Measurements from ENCODE around the gene ABTB2. TPM values are rescaled to one million over a fixed set of nuclear protein-coding genes. Genes with fewer than 3 reads are reported as not detected.
A peak's percentile ranks its signal among the peaks of the same experiment; 100 is the strongest.

ABTB2 gene
- total RNA-seq, 1 experiment from 2014 or later, result 5.5 TPM

DNA sequence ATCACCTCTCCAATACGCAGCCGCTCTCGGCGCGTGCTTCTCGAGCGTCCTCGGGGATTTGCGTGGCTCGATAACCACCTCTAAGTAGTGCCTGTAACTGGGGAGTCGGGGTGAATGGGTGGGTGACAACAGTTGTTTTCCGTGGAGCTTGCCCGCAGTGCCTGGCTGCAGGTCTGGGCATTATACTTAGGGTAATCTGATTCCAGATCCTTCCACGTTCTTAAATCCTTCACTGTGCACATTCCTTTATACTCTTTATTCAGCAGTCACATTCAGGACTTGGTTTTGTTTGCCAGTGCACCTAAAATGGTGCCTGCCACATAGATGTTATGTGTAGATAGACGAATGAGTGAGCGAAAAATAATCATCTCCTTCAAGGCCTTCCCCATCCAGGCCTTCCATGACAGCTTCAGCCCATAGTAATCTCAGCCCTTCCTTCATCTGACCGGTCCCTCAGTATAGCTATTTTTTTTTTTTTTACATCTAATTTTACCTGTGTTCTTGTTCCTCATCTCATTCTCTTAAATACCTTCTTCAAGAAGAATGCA, 251.8 kb downstream of the ABTB2 start:
- no peak for DNase-seq

More for the DNA sequence above, 251.8 kb downstream of the ABTB2 start:
- no peaks in the 10 kb centered on the region for H3K27me3 ChIP-seq (ENCODE audit: insufficient read depth, low read length)
- H3K27ac ChIP-seq (ENCODE audit: insufficient read length, low read depth, low read length), result no peak overlapping the region
- Mint-ChIP-seq H3K36me3 (ENCODE audit: insufficient read depth in 1 of 3, low read depth in 3 of 3) (peaks cover 11 to 35% (median 22%) of the 10 kb centered on the region in 3 experiments; a peak in 6 of 7 replicates), H3K9me3 (no peaks in the 10 kb centered on the region; a peak in 1 of 5 replicates), H3K4me3 (peak overlapping the region; percentile 95 to 96), H3K27ac (peak overlapping the region; percentile 81 to 99 (median 99)), H3K27me3 (ENCODE audit: low read depth) (peaks cover 5% of the 10 kb centered on the region), H3K4me1 (peaks cover 17 to 21% of the 10 kb centered on the region in 2 experiments)
- H2BK15ac ChIP-seq (ENCODE audit: low read depth, low read length), result no peak overlapping the region
- H4K8ac ChIP-seq (replicated peaks; ENCODE audit: insufficient read length, low read depth, low read length), result no peak overlapping the region
- no peak overlapping the region for H2BK5ac ChIP-seq (ENCODE audit: insufficient read length, low read length)
- no peaks in the 10 kb centered on the region for H3K9me3 ChIP-seq (ENCODE audit: control insufficient read depth, low read depth, low read length)
- no peak overlapping the region for H2AFZ ChIP-seq (ENCODE audit: low read length)
- no peak overlapping the region for H3K23ac ChIP-seq (ENCODE audit: insufficient read length, low read depth, low read length)
- peaks cover 6% of the 10 kb centered on the region for H3K23me2 ChIP-seq (ENCODE audit: insufficient read length, low read depth, low read length, poor library complexity, severe bottlenecking)
- H4K91ac ChIP-seq (ENCODE audit: insufficient read length, low read depth, low read length), result no peak overlapping the region
- peak overlapping the region; percentile 57 for H3K4me2 ChIP-seq (ENCODE audit: insufficient read depth, insufficient read length, low read length)
- no peak overlapping the region for H2AK5ac ChIP-seq (ENCODE audit: insufficient read length, low read length)
- WGBS (ENCODE audit: extremely low coverage, insufficient read length, low lambda C conversion rate), result no CpG with 5 or more reads among the region's 17 CpGs
- TF ChIP-seq CTCF (conservative IDR thresholded peaks at IDR 0.05), result no peak
- peak overlapping the region; percentile 74 for H3K9ac ChIP-seq (ENCODE audit: extremely low read depth, insufficient read length, low read length)
- H4K20me1 ChIP-seq (ENCODE audit: control insufficient read depth, insufficient read depth, insufficient read length), result peaks cover 3% of the 10 kb centered on the region
- no peak overlapping the region for H3K56ac ChIP-seq (ENCODE audit: insufficient read length, low read depth, low read length)
- no peak overlapping the region for H2BK12ac ChIP-seq (ENCODE audit: insufficient read length, low read depth, low read length)
- no peak overlapping the region for H2BK20ac ChIP-seq (ENCODE audit: low read depth, low read length, poor library complexity, severe bottlenecking)
- H4K5ac ChIP-seq (ENCODE audit: insufficient read length, low read depth, low read length), result no peak overlapping the region
- H2BK120ac ChIP-seq (ENCODE audit: low read depth, low read length, poor library complexity, severe bottlenecking), result no peak overlapping the region
- H3K4me1 ChIP-seq (ENCODE audit: insufficient read depth, low read length), result no peaks in the 10 kb centered on the region
- H3K79me1 ChIP-seq (ENCODE audit: insufficient read depth, low read depth, low read length, poor library complexity, severe bottlenecking), result no peaks in the 10 kb centered on the region
- H3T11ph ChIP-seq (ENCODE audit: low read length), result no peak overlapping the region
- H3K4ac ChIP-seq (ENCODE audit: low read depth, low read length), result no peak overlapping the region
- H3K79me2 ChIP-seq (ENCODE audit: insufficient read depth, low read length), result peaks cover 7% of the 10 kb centered on the region; the same call in 1 of the 2 replicates
- peak overlapping the region; percentile 63 for H3K14ac ChIP-seq (ENCODE audit: insufficient read depth, low read length)
- no peak overlapping the region for H3K18ac ChIP-seq (ENCODE audit: insufficient read length, low read depth, low read length)
